K562 (cell line): Measurements from ENCODE around the gene VPS13D. TPM values are rescaled to one million over a fixed set of nuclear protein-coding genes. Genes with fewer than 3 reads are reported as not detected.
A peak's percentile ranks its signal among the peaks of the same experiment; 100 is the strongest.
"Not testable (repeated sequence)": the region's sequence is repeated elsewhere in the genome, so short reads cannot be mapped to it uniquely, and the experiment has no call there.

Source experiments
- ATAC-seq: fragments of 200-7000 bp; cut with Tn5 transposase; 3 replicates; pipeline ENCODE4 v1.9.1; 2020; ENCODE audit warnings: moderate library complexity
- BruUV-seq: library from RNA; stranded (reverse); fragments of 400-500 nt; replicated peaks from 2 replicates; lab custom pipeline; 2021; lab: Mats Ljungman, UMichigan
- CTCF ChIA-PET: fragments of 300-600 bp; formaldehyde crosslinking; extraction: SDS; loops from one replicate; lab custom pipeline; 2021; ENCODE audit warnings: low intra/inter-chr PET ratio; lab: Yijun Ruan, JAX
- POLR2A ChIA-PET: fragments of 300-600, 350-650 bp; sonication (Branson Sonifier 250); formaldehyde crosslinking; extraction: SDS; loops from one replicate; lab custom pipeline; 2021; ENCODE audit warnings: antibody characterized with exemption, inconsistent platforms; lab: Yijun Ruan, JAX
- DNase-seq, 4 experiments: peaks; one replicate each; pipeline versions ENCODE4 v3.0.0 to v3.0.0-alpha.2; 2011 to 2018; ENCODE audit warnings: low spot score in 3 of 4, mixed read lengths in 3 of 4; ENCODE audit errors: extremely low read depth in 1 of 4
- FAIRE-seq: peaks from 2 replicates; lab custom pipeline; 2011; peaks lifted over from hg19 to GRCh38; lab: Jason Lieb, UNC
- H2AFZ ChIP-seq: 2 replicates; pipeline ENCODE4 v1.6.0; 2011; ENCODE audit warnings: low read depth, low read length, control low read depth, inconsistent platforms
- H3K27ac ChIP-seq: fragments of 200-600 bp; 3 replicates; pipeline ENCODE4 v1.8.0; 2011; ENCODE audit warnings: low read depth, mild to moderate bottlenecking, control low read depth, inconsistent platforms, low read length, moderate library complexity, mixed read lengths; ENCODE audit errors: extremely low read depth
- H3K27me3 ChIP-seq, 2 experiments: fragments of 300-600 bp in 1 of 2; 2 replicates in 1 of 2; 3 replicates in 1 of 2; pipeline versions ENCODE4 v1.6.0 to v1.8.0; 2011; ENCODE audit warnings: inconsistent platforms in 2 of 2, low read length in 2 of 2, mild to moderate bottlenecking in 1 of 2, mixed read lengths in 1 of 2, moderate library complexity in 1 of 2; ENCODE audit not compliant: control insufficient read depth in 2 of 2, insufficient read depth in 2 of 2
- H3K36me3 ChIP-seq: fragments of 300-600 bp; 3 replicates; pipeline ENCODE4 v1.8.0; 2011; ENCODE audit warnings: mild to moderate bottlenecking, low read length, inconsistent platforms; ENCODE audit not compliant: control insufficient read depth, insufficient read depth
- H3K4me1 ChIP-seq, 2 experiments: fragments of 200-600 bp in 1 of 2; replicated peaks in 1 of 2; 2 replicates in 1 of 2; 3 replicates in 1 of 2; pipeline versions ENCODE4 v1.5.1 to v1.8.0; 2011; ENCODE audit warnings: inconsistent platforms in 2 of 2, low read length in 2 of 2, mild to moderate bottlenecking in 1 of 2, mixed read lengths in 1 of 2, moderate library complexity in 1 of 2; ENCODE audit not compliant: control insufficient read depth in 2 of 2, insufficient read depth in 2 of 2
- H3K4me2 ChIP-seq: 2 replicates; pipeline ENCODE4 v1.6.1; 2011; ENCODE audit warnings: low read length, control low read depth, inconsistent platforms, mixed read lengths; ENCODE audit not compliant: insufficient read depth
- H3K4me3 ChIP-seq: fragments of 200-600 bp; sonication (generic), shearing (Covaris generic); 2 replicates; pipeline ENCODE4 v1.5.1; 2016; ENCODE audit warnings: control low read depth, inconsistent platforms
- H3K79me2 ChIP-seq: fragments of 200-600 bp; 3 replicates; pipeline ENCODE4 v1.8.0; 2011; ENCODE audit warnings: low read length, inconsistent platforms; ENCODE audit not compliant: control insufficient read depth, insufficient read depth
- H3K9ac ChIP-seq, 2 experiments: 2 replicates each; pipeline versions ENCODE4 v1.6.0 to v1.6.1; 2011; ENCODE audit warnings: low read depth in 2 of 2, low read length in 2 of 2, control low read depth in 1 of 2, inconsistent platforms in 1 of 2, mild to moderate bottlenecking in 1 of 2, mixed read lengths in 1 of 2; ENCODE audit not compliant: insufficient read depth in 1 of 2
- H3K9me1 ChIP-seq: one replicate; pipeline ENCODE4 v1.6.0; 2011; ENCODE audit warnings: inconsistent platforms, mild to moderate bottlenecking, low read length, moderate library complexity; ENCODE audit not compliant: control insufficient read depth, insufficient read depth
- H3K9me3 ChIP-seq: replicated peaks from 2 replicates; pipeline ENCODE4 v1.5.1; 2011; ENCODE audit warnings: low read depth, low read length, inconsistent platforms; ENCODE audit not compliant: control insufficient read depth, insufficient read depth
- H4K20me1 ChIP-seq: replicated peaks from 2 replicates; pipeline ENCODE4 v1.6.1; 2011; ENCODE audit warnings: low read length, inconsistent platforms, mixed read lengths; ENCODE audit not compliant: control insufficient read depth, insufficient read depth
- CEBPB ChIP-seq: fragments of 450-650 bp; IDR thresholded peaks from 2 replicates; pipeline ENCODE4 v1.6.1; 2016; ENCODE audit warnings: missing genetic modification characterization, missing compliant biosample characterization
- CEBPG ChIP-seq, 3 experiments: fragments of 200-800 bp in 1 of 3; sonication (Bioruptor generic) in 1 of 3; sonication (generic) in 1 of 3; formaldehyde crosslinking in 1 of 3; IDR thresholded peaks in 2 of 3; conservative IDR thresholded peaks in 1 of 3; 2 replicates each; pipeline versions ENCODE4 v1.6.1 to v1.8.0; 2016 to 2022; ENCODE audit warnings: missing compliant biosample characterization in 2 of 3, missing genetic modification characterization in 2 of 3, mild to moderate bottlenecking in 1 of 3, missing genetic modification reagents in 1 of 3
- EP400 ChIP-seq: fragments of 450-650 bp; IDR thresholded peaks from 2 replicates; pipeline ENCODE4 v1.6.1; 2017; ENCODE audit warnings: antibody characterized with exemption, mild to moderate bottlenecking, moderate library complexity
- WGBS: fragments of 100-300 bp; shearing (Covaris generic); methylation state at CpG from one replicate; pipeline ENCODE4 v1.1.6; 2016; ENCODE audit warnings: low coverage, mixed read lengths; ENCODE audit not compliant: insufficient coverage; ENCODE audit errors: missing lambda C conversion rate; 5-methylcytosine and 5-hydroxymethylcytosine counted together
- in situ Hi-C: fragments of 300-500 bp; cut with MboI; formaldehyde crosslinking; loops from 4 replicates; pipeline ENCODE4 v1.15.0; 2018; ENCODE audit warnings: inconsistent platforms, mixed read lengths
- intact Hi-C: fragments of 100-400 bp; cut with micrococcal nuclease; formaldehyde crosslinking; loops from 2 replicates; pipeline ENCODE4 v1.14.2; 2022
- polyA plus RNA-seq, 8 experiments: library from polyadenylated mRNA; depleted of rRNA in 4 of 8; stranded (reverse) in 5 of 8; unstranded in 3 of 8; fragments of >200 nt; fragmentation: Nextera tagmentation in 2 of 8; fragmentation: Illumina TruSeq in 1 of 8; extraction: Ambion mirVana in 2 of 8; extraction: Trizol in 1 of 8; gene quantifications; 2 replicates each; pipeline versions ENCODE4 v1.2.1 to v1.2.3, GENCODE V29; 2011 to 2014; ENCODE audit warnings: inconsistent platforms in 1 of 8, missing spikeins in 1 of 8
- total RNA-seq, 7 experiments: library from RNA; depleted of rRNA in 6 of 7; stranded (reverse); fragments of >200 nt in 6 of 7; fragmentation: Illumina TruSeq in 2 of 7; extraction: Trizol in 2 of 7; gene quantifications; 2 replicates each; pipeline versions ENCODE4 v1.2.1 to v1.2.3, GENCODE V29; 2011 to 2021; ENCODE audit warnings: low replicate concordance in 1 of 7
- TF ChIP-seq, protein P1 (sequence below), 2 experiments: fragments of 450-650 bp; formaldehyde crosslinking in 1 of 2; IDR thresholded peaks; 2 replicates each; pipeline versions ENCODE4 v1.4.0 to v1.6.1; 2014 to 2020; ENCODE audit warnings: mild to moderate bottlenecking in 2 of 2, borderline replicate concordance in 1 of 2, low read depth in 1 of 2

The VPS13D gene
- total and polyA plus RNA-seq, 9 of the 15 experiments (the other 6 are each of a cell fraction or from before 2014, with no cell fraction given) = 6.1 to 51.5 (median 38.5) TPM

GRCh38 chr1:12324973-12325372 lies 95.1 kb downstream of the VPS13D start:
- H4K20me1 ChIP-seq, H3K27me3 ChIP-seq, H3K9me3 ChIP-seq, H3K9me1 ChIP-seq, DNase-seq, H3K4me1 ChIP-seq, H3K79me2 ChIP-seq, ATAC-seq, H2AFZ ChIP-seq, H3K9ac ChIP-seq, H3K4me3 ChIP-seq, H3K4me2 ChIP-seq, H3K27ac ChIP-seq, BruUV-seq, FAIRE-seq, intact Hi-C loops, CTCF ChIA-PET: not testable (repeated sequence)
- H3K36me3 ChIP-seq = peaks cover 63% of the 10 kb centered on the region
- in situ Hi-C loops = loop anchor here (25.0 kb wide), 1 partner anchor 287 kb away; the partner anchor contains the start of gene DHRS3
- WGBS = 98% methylated on average over 4 of the region's 5 CpGs
- TF ChIP-seq CEBPB (tag) (peak; percentile 54), CEBPG (CRISPR knock-in tag; IDR thresholded peaks at IDR 0.05) (0 out of 2 replicates have a peak, but pooled peaks have one; percentile 21), CEBPG (tag; conservative IDR thresholded peaks at IDR 0.05 in 1 of 2, IDR thresholded peaks at IDR 0.05 in 1 of 2) (peak in 1 of 2 experiments; percentile 9; a peak in 1 of 4 replicates)
- POLR2A ChIA-PET = interaction anchor here (1.2 to 1.5 kb wide), 2 partner anchors 14 to 53 kb away, joined by 3 to 4 read pairs; no protein-coding TSS in a partner anchor

GRCh38 chr1:12326986-12327385 lies 97.2 kb downstream of the VPS13D start:
- ATAC-seq (no peak), FAIRE-seq (no peak), DNase-seq (no peak)
- Histone ChIP-seq H3K27me3 (no peaks in the 10 kb centered on the region), H4K20me1 (no peaks in the 10 kb centered on the region), H3K4me1 (no peaks in the 10 kb centered on the region), H3K9me1 (no peaks in the 10 kb centered on the region), H2AFZ (no peak overlapping the region), H3K4me3 (no peak overlapping the region), H3K9me3 (no peaks in the 10 kb centered on the region), H3K36me3 (peaks cover 60% of the 10 kb centered on the region), H3K79me2 (no peaks in the 10 kb centered on the region), H3K27ac (no peak overlapping the region), H3K4me2 (no peak overlapping the region), H3K9ac (0 out of 4 replicates have a peak overlapping the region, but pooled peaks of 1 of the 2 experiments have one; percentile 42)
- POLR2A ChIA-PET = interaction anchor here (0.6 to 1.7 kb wide), 2 partner anchors 10 to 125 kb away, joined by 3 to 7 read pairs; no protein-coding TSS in a partner anchor
- in situ Hi-C loops (no loop called here), intact Hi-C loops (no loop called here)
- CTCF ChIA-PET = no interaction called here
- no TSS peak for BruUV-seq
- 95% methylated on average over 5 of the region's 5 CpGs for WGBS
- TF ChIP-seq, protein P1, sequence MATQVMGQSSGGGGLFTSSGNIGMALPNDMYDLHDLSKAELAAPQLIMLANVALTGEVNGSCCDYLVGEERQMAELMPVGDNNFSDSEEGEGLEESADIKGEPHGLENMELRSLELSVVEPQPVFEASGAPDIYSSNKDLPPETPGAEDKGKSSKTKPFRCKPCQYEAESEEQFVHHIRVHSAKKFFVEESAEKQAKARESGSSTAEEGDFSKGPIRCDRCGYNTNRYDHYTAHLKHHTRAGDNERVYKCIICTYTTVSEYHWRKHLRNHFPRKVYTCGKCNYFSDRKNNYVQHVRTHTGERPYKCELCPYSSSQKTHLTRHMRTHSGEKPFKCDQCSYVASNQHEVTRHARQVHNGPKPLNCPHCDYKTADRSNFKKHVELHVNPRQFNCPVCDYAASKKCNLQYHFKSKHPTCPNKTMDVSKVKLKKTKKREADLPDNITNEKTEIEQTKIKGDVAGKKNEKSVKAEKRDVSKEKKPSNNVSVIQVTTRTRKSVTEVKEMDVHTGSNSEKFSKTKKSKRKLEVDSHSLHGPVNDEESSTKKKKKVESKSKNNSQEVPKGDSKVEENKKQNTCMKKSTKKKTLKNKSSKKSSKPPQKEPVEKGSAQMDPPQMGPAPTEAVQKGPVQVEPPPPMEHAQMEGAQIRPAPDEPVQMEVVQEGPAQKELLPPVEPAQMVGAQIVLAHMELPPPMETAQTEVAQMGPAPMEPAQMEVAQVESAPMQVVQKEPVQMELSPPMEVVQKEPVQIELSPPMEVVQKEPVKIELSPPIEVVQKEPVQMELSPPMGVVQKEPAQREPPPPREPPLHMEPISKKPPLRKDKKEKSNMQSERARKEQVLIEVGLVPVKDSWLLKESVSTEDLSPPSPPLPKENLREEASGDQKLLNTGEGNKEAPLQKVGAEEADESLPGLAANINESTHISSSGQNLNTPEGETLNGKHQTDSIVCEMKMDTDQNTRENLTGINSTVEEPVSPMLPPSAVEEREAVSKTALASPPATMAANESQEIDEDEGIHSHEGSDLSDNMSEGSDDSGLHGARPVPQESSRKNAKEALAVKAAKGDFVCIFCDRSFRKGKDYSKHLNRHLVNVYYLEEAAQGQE (IDR thresholded peaks at IDR 0.05; ENCODE audit: borderline replicate concordance) = no peak
- TF ChIP-seq, protein P1 (CRISPR knock-in tag; IDR thresholded peaks at IDR 0.05; ENCODE audit: low read depth) = no peak
- no peak for TF ChIP-seq EP400
